Activated CD4-positive, alpha-beta T cell treated with anti-CD3 and anti-CD28 coated beads, Interleukin-10, Interleukin-2, amounts not matched to agents 100 ng/mL and 50 ng/mL, durations not matched to agents 16 hours and 8 hours (primary cell): Measurements from ENCODE around the gene PLXNA4.

Experiments
- DNase-seq: peaks from one replicate; pipeline ENCODE4 v3.0.0-alpha.2; 2020

The PLXNA4 gene

GRCh38 chr7:132307465-132307864, 268.8 kb downstream of the PLXNA4 start:
- no peak for DNase-seq

- DNase-seq, result no peak
These were observed 275.5 kb downstream of the PLXNA4 start for GRCh38 chr7:132300599-132301277.

DNA sequence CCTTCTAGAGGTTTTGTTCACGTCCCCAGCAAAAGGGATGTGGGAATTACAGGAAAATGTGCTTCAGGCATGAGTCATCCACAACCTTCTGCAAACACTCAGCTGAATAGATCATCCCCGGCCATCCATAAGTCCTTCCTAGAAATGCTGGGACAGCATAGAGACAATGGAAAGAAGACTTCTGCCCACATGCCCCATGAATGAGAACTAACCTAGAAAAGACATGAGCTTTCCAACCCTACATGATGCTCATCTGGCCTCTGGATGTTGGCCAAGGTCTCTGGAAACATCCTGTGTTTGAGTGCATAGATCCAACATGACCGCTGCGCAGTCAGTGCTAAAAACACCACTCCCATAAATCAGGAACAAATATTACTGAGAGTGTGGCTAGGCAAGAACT, 277.5 kb downstream of the PLXNA4 start:
- no peak for DNase-seq

GRCh38 chr7:132296820-132297219, 279.4 kb downstream of the PLXNA4 start:
- no peak for DNase-seq

- no peak for DNase-seq
These were observed 281.1 kb downstream of the PLXNA4 start for GRCh38 chr7:132295175-132295574.

DNA sequence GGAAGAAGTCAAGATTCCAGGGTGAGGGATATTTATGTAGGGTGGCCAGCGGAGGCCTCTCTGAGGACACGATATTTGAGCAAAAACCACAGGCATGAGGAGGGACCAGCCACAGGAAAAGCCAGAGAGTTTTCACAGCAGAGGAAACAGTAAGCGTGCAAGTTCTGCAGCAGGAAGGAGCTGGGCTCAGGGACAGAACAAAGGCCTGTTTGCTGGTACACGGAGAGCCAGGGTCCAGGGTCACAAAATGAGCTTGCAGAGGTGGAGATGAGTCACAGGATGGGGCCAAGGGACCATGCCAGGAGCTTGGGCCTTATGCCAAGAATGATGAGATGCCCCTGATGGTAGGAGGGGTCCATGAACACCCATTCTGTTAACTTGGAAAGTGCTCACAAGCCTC, 283.5 kb downstream of the PLXNA4 start:
- DNase-seq, result no peak

DNA sequence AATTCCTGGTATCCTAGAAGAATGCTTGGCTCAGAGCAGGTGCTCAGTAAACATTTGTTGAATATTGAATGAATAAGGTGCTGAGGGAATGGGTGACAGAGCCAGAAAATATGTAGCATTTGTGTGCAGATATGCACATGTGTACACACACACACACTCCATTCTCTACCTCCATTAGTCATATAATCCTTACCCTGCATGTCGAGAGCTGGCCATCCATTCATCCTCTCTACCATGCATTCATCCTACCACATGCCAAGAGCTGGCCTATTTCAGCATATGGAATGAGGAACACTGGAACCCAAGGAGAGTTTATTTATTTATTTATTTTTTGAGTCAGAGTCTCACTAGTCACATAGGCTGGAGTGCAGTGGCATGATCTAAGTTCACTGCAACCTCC, 284.8 kb downstream of the PLXNA4 start:
- DNase-seq, result no peak

DNA sequence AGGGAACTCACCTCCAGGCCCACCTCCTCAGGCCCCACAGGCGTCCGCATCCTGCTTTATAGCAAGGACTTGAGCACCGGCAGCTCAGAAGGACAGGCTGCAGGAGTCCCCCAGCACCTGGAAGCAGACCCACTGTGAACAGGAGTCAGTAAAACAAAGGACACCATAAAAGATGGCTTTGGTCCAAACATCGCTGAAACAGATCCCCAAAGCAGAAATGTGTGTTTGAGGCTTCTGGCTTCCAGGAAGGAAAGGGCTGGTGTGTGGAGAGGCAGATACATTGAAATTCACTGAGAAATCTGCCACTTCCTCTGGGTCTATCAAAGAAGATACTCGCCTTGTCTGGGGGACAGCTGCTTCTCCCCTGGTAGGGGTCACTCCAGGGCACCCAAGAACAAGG, 286.2 kb downstream of the PLXNA4 start:
- DNase-seq, result no peak

- no peak for DNase-seq
These were observed 289.4 kb downstream of the PLXNA4 start for GRCh38 chr7:132286836-132287235.

DNA sequence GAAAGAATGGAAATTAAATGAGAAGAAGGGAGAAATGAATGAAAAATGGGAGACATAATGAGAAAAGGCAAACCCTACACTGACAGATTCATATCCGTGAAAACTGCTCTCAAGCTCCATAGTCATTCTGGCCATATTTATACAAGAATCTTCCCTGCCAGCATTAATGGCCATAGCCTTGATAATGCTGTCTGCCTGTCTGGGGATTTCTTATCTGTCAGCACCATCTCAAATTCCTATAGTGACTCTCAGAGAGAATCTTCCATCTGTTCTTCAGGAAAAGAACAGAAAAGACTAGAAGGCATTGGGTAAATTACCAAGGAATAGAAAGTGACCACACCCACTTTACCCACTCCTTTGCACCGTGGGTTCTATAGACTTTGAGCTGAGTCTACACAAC, 295.9 kb downstream of the PLXNA4 start:
- no peak for DNase-seq

- no peak for DNase-seq
These were observed 296.6 kb downstream of the PLXNA4 start for GRCh38 chr7:132279718-132280117.

GRCh38 chr7:132276976-132277725, 299.1 kb downstream of the PLXNA4 start:
- DNase-seq, result no peak

- DNase-seq, result no peak
These were observed 300.0 kb downstream of the PLXNA4 start for GRCh38 chr7:132276234-132276630.

DNA sequence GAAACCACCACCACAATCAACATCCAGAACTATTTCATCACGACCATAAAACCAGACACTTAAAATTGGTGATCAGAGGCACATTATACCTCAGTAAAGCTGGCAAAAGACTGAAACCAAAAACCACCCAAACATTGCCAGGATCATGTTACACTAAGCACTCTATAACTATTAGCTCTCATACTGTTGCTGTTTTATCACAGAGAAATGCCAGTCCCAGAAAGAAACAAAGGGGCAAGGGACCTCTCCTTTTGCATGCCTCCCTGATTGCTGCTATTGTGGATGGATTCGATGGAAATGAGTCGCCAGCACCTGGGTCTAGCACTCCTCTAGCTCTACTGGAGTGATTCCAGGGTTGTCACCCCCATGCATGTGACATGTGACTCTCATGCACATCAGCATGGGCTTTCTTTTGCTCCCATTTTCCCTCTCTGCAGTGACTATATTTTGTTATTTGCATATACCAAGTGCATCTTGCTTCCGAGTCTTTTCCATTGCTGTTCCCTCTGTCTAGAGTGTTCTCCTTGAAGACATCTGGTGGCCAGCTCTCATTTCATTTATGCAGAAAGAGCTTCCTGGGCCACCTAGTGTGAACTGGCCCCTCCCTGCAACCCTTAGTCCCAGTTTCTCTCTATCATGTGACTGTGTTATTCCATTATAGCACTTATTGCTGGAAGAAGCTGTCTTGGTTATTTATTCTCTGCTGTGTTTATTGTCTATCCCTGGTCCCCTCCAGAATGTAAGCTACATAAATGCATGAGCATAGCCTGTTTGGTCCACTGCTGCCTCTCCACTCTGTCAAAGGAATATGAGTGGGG, 300.6 kb downstream of the PLXNA4 start:
- no peak for DNase-seq

DNA sequence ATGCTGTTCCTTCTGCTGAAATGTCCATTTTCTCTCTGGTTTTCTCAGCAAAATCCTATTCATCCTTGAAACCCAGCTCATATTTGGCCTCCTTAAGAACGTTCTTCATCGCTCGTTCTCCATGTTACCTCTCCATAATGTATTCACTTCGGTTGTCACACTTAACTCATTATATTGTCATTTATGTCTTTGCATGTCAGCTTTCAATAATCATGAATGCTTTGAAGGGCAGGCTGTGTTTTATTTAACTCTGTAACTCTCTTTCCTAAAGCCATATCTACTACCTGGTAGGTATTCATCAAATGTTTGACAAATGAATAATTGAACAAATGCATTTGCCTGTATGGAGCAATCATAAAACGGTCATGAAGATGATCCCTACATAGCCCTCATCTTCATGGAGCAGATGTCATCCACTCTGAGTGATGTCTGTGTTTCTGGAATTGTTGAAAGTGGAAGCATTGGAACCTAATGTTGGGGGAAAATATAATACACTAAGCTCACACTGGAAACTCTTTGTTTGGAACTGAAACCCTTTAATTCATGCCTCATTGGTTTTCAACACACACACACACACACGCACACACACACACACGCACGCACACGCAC, 303.4 kb downstream of the PLXNA4 start:
- no peak for DNase-seq

DNA sequence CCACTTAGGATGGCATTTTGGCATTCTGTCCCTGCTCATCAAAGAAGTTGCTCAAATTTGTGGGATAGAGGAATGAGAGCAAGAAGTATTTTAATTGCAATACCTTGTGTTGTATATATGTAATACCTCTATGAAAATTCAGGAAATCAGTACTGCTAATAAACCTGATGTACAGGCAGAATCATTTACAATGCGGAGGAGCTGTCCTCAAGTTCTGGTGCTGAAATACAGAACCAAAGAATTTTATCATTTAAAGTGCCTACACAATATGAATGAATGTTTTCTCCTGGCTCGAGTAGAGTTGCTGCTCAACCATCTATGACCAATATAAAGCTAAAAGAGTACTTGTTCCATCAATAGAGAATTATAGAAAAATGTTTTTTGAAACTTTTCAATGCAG, 305.8 kb downstream of the PLXNA4 start:
- no peak for DNase-seq

GRCh38 chr7:132269718-132270117, 306.6 kb downstream of the PLXNA4 start:
- no peak for DNase-seq

DNA sequence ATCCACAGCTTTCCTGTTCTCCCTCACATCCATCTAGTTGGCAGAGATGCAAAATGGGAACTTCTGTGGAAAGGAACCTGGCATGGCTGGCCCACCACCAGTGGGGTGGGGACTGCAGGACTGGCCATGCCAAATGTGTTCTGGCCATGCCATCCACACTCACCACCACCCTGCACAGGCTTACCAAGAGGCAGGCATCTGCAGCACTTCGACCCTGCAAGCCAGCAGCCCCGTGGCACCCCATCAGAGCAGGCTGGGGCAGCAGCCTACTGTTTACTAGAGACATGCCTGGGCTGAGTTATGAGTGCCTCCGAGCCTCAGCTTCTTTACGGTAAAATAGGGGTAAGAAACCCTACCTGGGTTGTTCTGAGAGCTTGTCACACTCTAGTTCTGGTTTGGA, 313.1 kb downstream of the PLXNA4 start:
- DNase-seq, result no peak

DNA sequence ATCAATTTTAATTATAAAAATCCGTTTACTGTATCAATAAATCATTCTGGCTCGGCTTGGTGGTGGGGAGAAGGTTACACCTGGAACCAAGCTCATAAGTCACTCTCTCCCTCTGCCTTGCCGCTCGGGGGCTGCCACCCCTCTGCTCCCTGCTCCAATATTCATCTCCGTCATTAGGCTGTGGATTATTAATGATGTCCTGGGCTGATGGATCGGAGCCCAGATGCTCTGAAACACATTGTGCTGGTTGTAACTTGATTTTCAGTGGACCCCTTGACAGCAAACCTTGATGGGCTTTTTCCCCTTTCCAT, 314.2 kb downstream of the PLXNA4 start:
- no peak for DNase-seq

DNA sequence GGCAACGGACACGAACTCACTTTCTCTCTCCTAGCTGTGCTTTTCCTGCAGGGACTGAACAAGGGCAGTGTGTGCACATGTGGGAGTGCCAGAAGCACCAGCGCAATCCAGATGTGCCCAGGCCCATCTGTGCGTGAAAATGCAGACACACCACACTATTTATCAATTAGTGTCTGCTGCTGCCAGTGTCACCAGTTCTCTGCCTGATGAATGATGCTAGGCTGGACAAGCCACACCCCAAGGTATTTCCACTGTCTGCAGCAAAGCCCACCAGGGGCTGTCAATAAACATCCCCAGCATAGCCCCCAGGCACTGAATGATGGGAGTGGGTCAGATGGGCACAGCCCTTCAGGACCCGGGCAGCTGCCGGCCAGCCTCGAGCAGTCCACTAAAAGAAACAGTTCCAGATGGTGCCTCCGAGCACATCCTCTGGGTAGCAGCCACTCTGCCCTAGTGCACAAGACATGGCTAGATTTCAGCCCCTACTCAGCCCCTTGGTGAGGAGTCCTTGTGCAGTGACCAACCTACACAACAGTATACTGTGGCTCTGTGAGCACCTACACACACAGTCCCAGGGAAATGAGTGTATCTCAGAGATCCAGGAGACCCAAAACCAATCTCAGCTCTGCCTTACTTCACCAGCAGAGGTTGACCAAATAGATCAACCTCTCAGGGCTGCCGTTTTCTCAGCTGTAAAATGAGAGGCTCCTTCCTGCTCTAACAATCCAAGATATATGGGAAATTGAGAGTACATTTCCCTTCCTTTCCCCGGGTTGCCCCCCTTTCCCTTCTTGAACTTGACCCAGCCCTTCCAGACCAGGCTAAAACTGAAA, 314.7 kb downstream of the PLXNA4 start:
- DNase-seq, result no peak

DNA sequence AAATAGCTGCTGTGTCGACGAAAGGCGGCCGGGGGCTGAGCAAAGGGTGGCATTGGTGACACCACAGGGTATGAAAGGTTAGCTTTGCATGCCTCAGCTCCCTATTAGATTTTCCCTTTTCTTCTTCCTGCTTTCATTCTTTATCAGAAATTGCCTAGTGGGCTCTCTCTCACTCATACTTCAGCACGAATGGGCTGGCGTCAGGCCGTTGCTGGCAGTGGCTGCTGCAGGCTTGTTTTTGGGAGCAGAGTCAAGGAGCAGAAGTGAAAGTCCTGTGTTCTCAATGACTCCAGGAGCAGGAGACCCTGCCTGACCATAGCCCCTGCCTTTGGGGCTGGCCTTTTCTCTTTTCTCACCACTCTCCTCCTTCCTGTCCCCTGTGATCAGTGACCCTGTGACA, 318.0 kb downstream of the PLXNA4 start:
- no peak for DNase-seq

GRCh38 chr7:132257253-132257652, 319.0 kb downstream of the PLXNA4 start:
- no peak for DNase-seq

DNA sequence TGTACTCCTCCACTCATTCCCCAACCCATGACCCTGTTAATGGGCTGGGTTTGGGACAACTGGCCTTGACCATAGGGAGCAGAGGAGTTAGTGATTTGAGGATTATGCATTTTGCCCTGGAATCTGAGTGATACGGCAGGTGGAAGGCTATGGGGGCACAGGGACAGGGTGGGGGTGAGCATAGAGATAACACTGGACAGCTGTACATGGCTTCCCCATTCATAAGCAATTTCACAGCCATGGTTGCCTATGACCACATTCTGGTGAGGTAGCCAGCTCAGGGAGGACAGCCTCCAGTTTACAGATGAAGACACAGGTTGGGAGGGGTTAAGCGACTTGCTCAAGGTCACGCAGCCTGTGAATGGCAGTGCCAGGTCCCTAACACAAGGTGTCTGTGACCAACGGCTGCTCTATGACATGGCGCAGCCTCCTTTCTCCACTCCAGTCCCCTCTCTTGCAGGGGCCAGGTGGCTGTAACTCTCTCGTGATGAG, 319.5 kb downstream of the PLXNA4 start:
- DNase-seq, result no peak
